ENCODE data around the gene PIK3R3. TPM values are rescaled to one million over a fixed set of nuclear protein-coding genes. Genes with fewer than 3 reads are reported as not detected.

The PIK3R3 gene
- total RNA-seq, 2 experiments from 2014 or later, result 3.3 to 4.1 TPM

GRCh38 chr1:46005594-46005993, 126.8 kb downstream of the PIK3R3 start:
- ChIA-PET CTCF (no interaction called here), POLR2A (no interaction called here)

- POLR2A ChIA-PET, result no interaction called here
- CTCF ChIA-PET, result no interaction called here
Measured at GRCh38 chr1:46004492-46004891, 127.9 kb downstream of the PIK3R3 start.

- ChIA-PET CTCF (interaction anchor here (0.5 kb wide), 1 partner anchor 1308 kb away, joined by 4 read pairs; no protein-coding TSS in a partner anchor), POLR2A (no interaction called here)
Measured at GRCh38 chr1:46003315-46003714, 129.1 kb downstream of the PIK3R3 start.

GRCh38 chr1:46002551-46003150, 129.8 kb downstream of the PIK3R3 start:
- CTCF ChIA-PET, result interaction anchor here (0.5 kb wide), 1 partner anchor 1307 kb away, joined by 4 read pairs; no protein-coding TSS in a partner anchor
- POLR2A ChIA-PET, result no interaction called here

GRCh38 chr1:46001081-46001785, 131.2 kb downstream of the PIK3R3 start:
- POLR2A ChIA-PET, result no interaction called here
- CTCF ChIA-PET, result no interaction called here

- POLR2A ChIA-PET, result no interaction called here
- CTCF ChIA-PET, result no interaction called here
Measured at GRCh38 chr1:45999507-45999906, 132.9 kb downstream of the PIK3R3 start.

- POLR2A ChIA-PET, result interaction anchor here (0.7 kb wide), 1 partner anchor 503 kb away, joined by 3 read pairs; no protein-coding TSS in a partner anchor
- CTCF ChIA-PET, result no interaction called here
Measured at GRCh38 chr1:45998020-45998617, 134.3 kb downstream of the PIK3R3 start.

GRCh38 chr1:45995298-45995697, 137.1 kb downstream of the PIK3R3 start:
- CTCF ChIA-PET, result no interaction called here

GRCh38 chr1:45994423-45994822, 138.0 kb downstream of the PIK3R3 start:
- POLR2A ChIA-PET, result no interaction called here
- CTCF ChIA-PET, result no interaction called here

More at GRCh38 chr1:45995298-45995697, 137.1 kb downstream of the PIK3R3 start:
- POLR2A ChIA-PET, result no interaction called here

Other genes with a start within 250 kb of the PIK3R3 start
- not detected for gene TSPAN1, start 42.5 kb upstream of the PIK3R3 start, total RNA-seq
- gene P3R3URF, start 43.9 kb upstream of the PIK3R3 start, total RNA-seq, result not detected
- 10 to 100 TPM; 52.8 to 59.0 TPM for gene POMGNT1, start 65.8 kb upstream of the PIK3R3 start, total RNA-seq
- under 1 TPM; 0.08 to 0.19 TPM for gene LURAP1, start 70.7 kb upstream of the PIK3R3 start, total RNA-seq
- 10 to 100 TPM; 60.9 to 63.1 TPM for gene RAD54L, start 115.1 kb upstream of the PIK3R3 start, total RNA-seq
- 10 to 100 TPM; 37.2 TPM for gene LRRC41, start 171.0 kb upstream of the PIK3R3 start, total RNA-seq
- 100 to 1,000 TPM; 393 to 395 TPM for gene UQCRH, start 171.1 kb upstream of the PIK3R3 start, total RNA-seq
- 10 to 100 TPM; 28.8 to 30.8 TPM for gene NSUN4, start 208.2 kb upstream of the PIK3R3 start, total RNA-seq

All from activated CD8-positive, alpha-beta memory T cell treated with anti-CD3 and anti-CD28 coated beads for 36 hours (primary cell).